ENCODE measurements around the gene CDK4. TPM values are rescaled to one million over a fixed set of nuclear protein-coding genes. Genes with fewer than 3 reads are reported as not detected.

CDK4 gene
- total and polyA plus RNA-seq, 2 of the 13 experiments (the other 11 are each of a cell fraction or from before 2014, with no cell fraction given): 191 to 209 TPM

GRCh38 chr12:57765003-57765697, 13.0 kb upstream of the CDK4 start (continued):
- TF ChIP-seq HNF1B (CRISPR knock-in tag; IDR thresholded peaks at IDR 0.05) (peak; percentile 77), AHR (CRISPR knock-in tag; IDR thresholded peaks at IDR 0.05) (no peak), ATF3 (CRISPR knock-in tag; IDR thresholded peaks at IDR 0.05) (no peak), KDM5B (CRISPR knock-in tag; IDR thresholded peaks at IDR 0.05; ENCODE audit: borderline replicate concordance) (peak; percentile 40; the same call in 1 of the 2 replicates), MYC (CRISPR knock-in tag; IDR thresholded peaks at IDR 0.05; ENCODE audit: borderline replicate concordance) (peak; percentile 37; the same call in 1 of the 2 replicates), ZNF609 (CRISPR knock-in tag; IDR thresholded peaks at IDR 0.05; ENCODE audit: borderline replicate concordance) (no peak), GTF3A (CRISPR knock-in tag; conservative IDR thresholded peaks at IDR 0.05) (0 out of 2 replicates have a peak, but pooled peaks have one; percentile 6), PCBP2 (optimal IDR thresholded peaks at IDR 0.05; ENCODE audit: low read depth, low read length, poor library complexity, severe bottlenecking) (no peak), ASH2L (IDR thresholded peaks at IDR 0.05; ENCODE audit: insufficient read length, low read depth, low read length) (peak; percentile 16), RORA (CRISPR knock-in tag; IDR thresholded peaks at IDR 0.05) (no peak), CBX2 (IDR thresholded peaks at IDR 0.05; ENCODE audit: low read depth, low read length) (no peak), CBX2 (CRISPR knock-in tag; IDR thresholded peaks at IDR 0.05; ENCODE audit: low read depth) (peak; percentile 73; the same call in 1 of the 2 replicates), HNRNPK (IDR thresholded peaks at IDR 0.05; ENCODE audit: low read depth, low read length, poor library complexity, severe bottlenecking) (peak; percentile 13), ZBTB20 (CRISPR knock-in tag; IDR thresholded peaks at IDR 0.05; ENCODE audit: borderline replicate concordance, low read depth) (peak; percentile 78; the same call in 1 of the 2 replicates), KLF15 (CRISPR knock-in tag; IDR thresholded peaks at IDR 0.05; ENCODE audit: borderline replicate concordance) (0 out of 2 replicates have a peak, but pooled peaks have one; percentile 39), SALL1 (CRISPR knock-in tag; IDR thresholded peaks at IDR 0.05) (peak; percentile 41; the same call in 1 of the 2 replicates), DMAP1 (CRISPR knock-in tag; IDR thresholded peaks at IDR 0.05) (peak; percentile 51; the same call in 1 of the 2 replicates), HNRNPLL (IDR thresholded peaks at IDR 0.05; ENCODE audit: low read depth, low read length, poor library complexity, severe bottlenecking) (peak; percentile 96), FOXP4 (CRISPR knock-in tag; IDR thresholded peaks at IDR 0.05) (peak; percentile 32; the same call in 1 of the 2 replicates), NFYB (CRISPR knock-in tag; IDR thresholded peaks at IDR 0.05) (no peak)
